ENCODE results near the gene SLC25A23.
"Not testable (repeated sequence)": the region's sequence is repeated elsewhere in the genome, so short reads cannot be mapped to it uniquely, and the experiment has no call there.

The SLC25A23 gene

GRCh38 chr19:6424195-6424938 lies 35.2 kb downstream of the SLC25A23 start, which contains the start of gene KHSRP:
KHSRP (minus strand) TSS chr19:6424811; CDS start chr19:6424701, 110 bp downstream.
- peak; percentile 20 for DNase-seq

- DNase-seq = peak; percentile 49
Observed at GRCh38 chr19:6423499-6424194, 35.9 kb downstream of the SLC25A23 start.

GRCh38 chr19:6421075-6422014 lies 38.2 kb downstream of the SLC25A23 start:
- no peak for DNase-seq

- no peak for DNase-seq
Observed at GRCh38 chr19:6418562-6418932, 41.0 kb downstream of the SLC25A23 start.

GRCh38 chr19:6417713-6418561 lies 41.7 kb downstream of the SLC25A23 start:
- no peak for DNase-seq

GRCh38 chr19:6416658-6417405 lies 42.8 kb downstream of the SLC25A23 start:
- no peak for DNase-seq

- no peak for DNase-seq
Observed at GRCh38 chr19:6415591-6416190, 43.9 kb downstream of the SLC25A23 start.

- no peak for DNase-seq
Observed at GRCh38 chr19:6414793-6415590, 44.6 kb downstream of the SLC25A23 start.

GRCh38 chr19:6413721-6414643 lies 45.6 kb downstream of the SLC25A23 start:
- no peak for DNase-seq

GRCh38 chr19:6413291-6413690 lies 46.3 kb downstream of the SLC25A23 start:
- no peak for DNase-seq

- DNase-seq = peak; percentile 51
Observed at GRCh38 chr19:6412447-6413091, 47.0 kb downstream of the SLC25A23 start.

- DNase-seq = no peak
Observed at GRCh38 chr19:6412061-6412446, 47.5 kb downstream of the SLC25A23 start.

GRCh38 chr19:6409346-6409745 lies 50.2 kb downstream of the SLC25A23 start:
- DNase-seq = no peak

GRCh38 chr19:6406401-6406800 lies 53.2 kb downstream of the SLC25A23 start:
- DNase-seq = no peak

GRCh38 chr19:6402837-6403608 lies 56.6 kb downstream of the SLC25A23 start:
- DNase-seq = no peak

- DNase-seq = no peak
Observed at GRCh38 chr19:6402058-6402457, 57.5 kb downstream of the SLC25A23 start.

- not testable (repeated sequence) for DNase-seq
Observed at GRCh38 chr19:6400062-6400944, 59.3 kb downstream of the SLC25A23 start.

Measured in stimulated activated CD4-positive, alpha-beta T cell treated with anti-CD3 and anti-CD28 coated beads, Interleukin-1b, Interleukin-23, amount 100 ng/mL, for 48 hours (primary cell).